B cell (primary cell): ENCODE measurements around the gene NKX6-2. TPM values are rescaled to one million over a fixed set of nuclear protein-coding genes. Genes with fewer than 3 reads are reported as not detected.

Experiments
- ATAC-seq: fragments of 200-7000 bp; cut with Tn5 transposase; one replicate; pipeline ENCODE4 v1.10.0; 2021; ENCODE audit warnings: low read depth, mild to moderate bottlenecking, moderate number of reproducible peaks, moderate library complexity
- CTCF ChIA-PET: fragments of 350-600 bp; sonication (Branson Sonifier 250); formaldehyde crosslinking; loops from one replicate; lab custom pipeline; 2021; ENCODE audit warnings: antibody characterized with exemption, inconsistent platforms; lab: Charles Lee
- POLR2A ChIA-PET: fragments of 350-600 bp; sonication (Branson Sonifier 250); formaldehyde crosslinking; loops from one replicate; lab custom pipeline; 2021; ENCODE audit warnings: antibody characterized with exemption; lab: Charles Lee
- DNase-seq: peaks from one replicate; pipeline ENCODE4 v3.0.0; 2013
- H2AFZ ChIP-seq: 2 replicates; pipeline ENCODE4 v1.6.1; 2012; ENCODE audit warnings: mild to moderate bottlenecking, low read depth, low read length; ENCODE audit not compliant: insufficient read depth, poor library complexity, severe bottlenecking
- H3K27ac ChIP-seq, 2 donors: 1 replicate in 1 of 2; 2 replicates in 1 of 2; pipeline ENCODE4 v1.5.1; 2012 to 2013; ENCODE audit warnings: low read length in 2 of 2, mild to moderate bottlenecking in 2 of 2, moderate library complexity in 1 of 2
- H3K27me3 ChIP-seq, 4 experiments: fragments of 200-600 bp in 1 of 4; sonication (generic) in 1 of 4; replicated peaks in 1 of 4; 1 replicate in 2 of 4; 2 replicates in 2 of 4; pipeline versions ENCODE4 v1.6.1 to v1.7.0; 2013 to 2016; ENCODE audit warnings: low read length in 3 of 4, mild to moderate bottlenecking in 2 of 4, mixed read lengths in 1 of 4, moderate library complexity in 1 of 4; ENCODE audit not compliant: insufficient read depth in 4 of 4, control insufficient read depth in 3 of 4; ENCODE audit errors: control extremely low read depth in 1 of 4
- H3K36me3 ChIP-seq, 2 experiments: replicated peaks in 1 of 2; 1 replicate in 1 of 2; 2 replicates in 1 of 2; pipeline versions ENCODE4 v1.6.1 to v1.7.1; 2013; ENCODE audit warnings: low read length in 1 of 2; ENCODE audit not compliant: insufficient read depth in 2 of 2, control insufficient read depth in 1 of 2; ENCODE audit errors: control extremely low read depth in 1 of 2, extremely low read depth in 1 of 2
- H3K4me1 ChIP-seq, 2 donors: fragments of 200-600 bp in 1 of 2; sonication (generic) in 1 of 2; 1 replicate in 1 of 2; 2 replicates in 1 of 2; pipeline versions ENCODE4 v1.5.1 to v1.6.1; 2013 to 2017; ENCODE audit warnings: low read length in 2 of 2; ENCODE audit not compliant: control insufficient read depth in 2 of 2, insufficient read depth in 2 of 2
- H3K4me2 ChIP-seq: replicated peaks from 2 replicates; pipeline ENCODE3; 2012; ENCODE audit warnings: mild to moderate bottlenecking, low read depth, low read length; ENCODE audit not compliant: poor library complexity, severe bottlenecking
- H3K4me3 ChIP-seq, 5 experiments: fragments of 200-600 bp in 1 of 5; sonication (generic) in 1 of 5; 1 replicate in 3 of 5; 2 replicates in 2 of 5; pipeline versions ENCODE4 v1.5.1 to v1.7.0; 2011 to 2016; ENCODE audit warnings: low read length in 4 of 5, mild to moderate bottlenecking in 4 of 5, low read depth in 2 of 5, control low read depth in 1 of 5, moderate library complexity in 1 of 5; ENCODE audit not compliant: insufficient read depth in 1 of 5; ENCODE audit errors: control extremely low read depth in 1 of 5, extremely low read depth in 1 of 5
- H3K79me2 ChIP-seq: fragments of 200-600 bp; sonication (generic); one replicate; pipeline ENCODE4 v1.6.0; 2016; ENCODE audit warnings: low read length; ENCODE audit not compliant: control insufficient read depth, insufficient read depth
- H3K9ac ChIP-seq: fragments of 200-600 bp; sonication (generic); 2 replicates; pipeline ENCODE4 v1.6.1; 2017; ENCODE audit warnings: mild to moderate bottlenecking, low read length, moderate library complexity
- H3K9me3 ChIP-seq, 3 donors: one replicate each; pipeline versions ENCODE4 v1.6.1 to v1.7.1; 2013; ENCODE audit warnings: low read length in 2 of 3; ENCODE audit not compliant: control insufficient read depth in 2 of 3, insufficient read depth in 1 of 3; ENCODE audit errors: control extremely low read depth in 1 of 3
- H4K20me1 ChIP-seq: 2 replicates; pipeline ENCODE4 v1.6.0; 2012; ENCODE audit warnings: mild to moderate bottlenecking, low read length; ENCODE audit not compliant: insufficient read depth, control insufficient read depth, poor library complexity, severe bottlenecking
- H3K27ac Mint-ChIP-seq: one replicate; pipeline ENCODE4 v1.8.0; 2021; ENCODE audit warnings: mixed read lengths
- H3K27me3 Mint-ChIP-seq: one replicate; pipeline ENCODE4 v1.8.0; 2021; ENCODE audit warnings: mixed read lengths
- H3K4me1 Mint-ChIP-seq: one replicate; pipeline ENCODE4 v1.8.0; 2021; ENCODE audit warnings: mixed read lengths
- H3K4me3 Mint-ChIP-seq: one replicate; pipeline ENCODE4 v1.8.0; 2021; ENCODE audit warnings: mixed read lengths
- H3K9me3 Mint-ChIP-seq: one replicate; pipeline ENCODE4 v1.8.0; 2022; ENCODE audit warnings: mixed read lengths; ENCODE audit not compliant: insufficient read depth
- EZH2 ChIP-seq: IDR thresholded peaks from 2 replicates; pipeline ENCODE4 v1.6.1; 2012; ENCODE audit warnings: borderline replicate concordance, low read depth, mild to moderate bottlenecking, moderate library complexity, low read length; ENCODE audit not compliant: insufficient read depth, poor library complexity, severe bottlenecking
- WGBS: methylation state at CpG from one replicate; pipeline ENCODE4 v1.1.5; 2013; ENCODE audit warnings: missing lambda C conversion rate; ENCODE audit not compliant: insufficient coverage; 5-methylcytosine and 5-hydroxymethylcytosine counted together
- intact Hi-C: fragments of 100-400 bp; cut with micrococcal nuclease; formaldehyde crosslinking; loops from one replicate; pipeline ENCODE4 v1.10.0; 2022
- polyA plus RNA-seq: library from polyadenylated mRNA; depleted of rRNA; stranded (reverse); fragments of >200 nt; gene quantifications from 2 replicates; pipeline ENCODE4 v1.2.3, GENCODE V29; 2012
- total RNA-seq, 2 donors: library from RNA; stranded (reverse); fragments of 120-200 nt in 1 of 2; gene quantifications; 1 replicate in 1 of 2; 2 replicates in 1 of 2; pipeline versions ENCODE4 v1.2.3 to v1.2.4, GENCODE V29; 2013 to 2022
- TF ChIP-seq, protein P1 (sequence below): fragments of 200-600 bp; IDR thresholded peaks from one replicate; pipeline ENCODE4 v1.8.0; 2022; ENCODE audit warnings: antibody characterized with exemption, mild to moderate bottlenecking

NKX6-2 gene
- total and polyA plus RNA-seq, 2 donors (not counting 1 experiment from before 2014, with no cell fraction given), result not detected

- no peak for ATAC-seq
- no peak overlapping the region for H3K4me3 ChIP-seq
- H4K20me1 ChIP-seq, result no peaks in the 10 kb centered on the region
- no peaks in the 10 kb centered on the region for H3K27me3 ChIP-seq
- no peak overlapping the region for H2AFZ ChIP-seq
- H3K27me3 Mint-ChIP-seq, result peaks cover 6% of the 10 kb centered on the region
- peaks cover 0 to 9% (median 3%) of the 10 kb centered on the region in 3 donors for H3K9me3 ChIP-seq
- intact Hi-C loops, result no loop called here
- H3K4me1 ChIP-seq, result no peaks in the 10 kb centered on the region
- H3K36me3 ChIP-seq, result no peaks in the 10 kb centered on the region
- no peaks in the 10 kb centered on the region for H3K9me3 Mint-ChIP-seq
- WGBS, result no CpG with 5 or more reads among the region's 11 CpGs
- POLR2A ChIA-PET, result no interaction called here
- no peak overlapping the region for H3K4me2 ChIP-seq
- H3K27ac Mint-ChIP-seq, result no peak overlapping the region
- no peak for TF ChIP-seq EZH2
- TF ChIP-seq, protein P1, sequence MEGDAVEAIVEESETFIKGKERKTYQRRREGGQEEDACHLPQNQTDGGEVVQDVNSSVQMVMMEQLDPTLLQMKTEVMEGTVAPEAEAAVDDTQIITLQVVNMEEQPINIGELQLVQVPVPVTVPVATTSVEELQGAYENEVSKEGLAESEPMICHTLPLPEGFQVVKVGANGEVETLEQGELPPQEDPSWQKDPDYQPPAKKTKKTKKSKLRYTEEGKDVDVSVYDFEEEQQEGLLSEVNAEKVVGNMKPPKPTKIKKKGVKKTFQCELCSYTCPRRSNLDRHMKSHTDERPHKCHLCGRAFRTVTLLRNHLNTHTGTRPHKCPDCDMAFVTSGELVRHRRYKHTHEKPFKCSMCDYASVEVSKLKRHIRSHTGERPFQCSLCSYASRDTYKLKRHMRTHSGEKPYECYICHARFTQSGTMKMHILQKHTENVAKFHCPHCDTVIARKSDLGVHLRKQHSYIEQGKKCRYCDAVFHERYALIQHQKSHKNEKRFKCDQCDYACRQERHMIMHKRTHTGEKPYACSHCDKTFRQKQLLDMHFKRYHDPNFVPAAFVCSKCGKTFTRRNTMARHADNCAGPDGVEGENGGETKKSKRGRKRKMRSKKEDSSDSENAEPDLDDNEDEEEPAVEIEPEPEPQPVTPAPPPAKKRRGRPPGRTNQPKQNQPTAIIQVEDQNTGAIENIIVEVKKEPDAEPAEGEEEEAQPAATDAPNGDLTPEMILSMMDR, result no peak
- H3K4me1 Mint-ChIP-seq, result no peaks in the 10 kb centered on the region
- CTCF ChIA-PET, result no interaction called here
- H3K4me3 Mint-ChIP-seq, result no peak overlapping the region
- H3K79me2 ChIP-seq, result no peaks in the 10 kb centered on the region
- no peak overlapping the region for H3K9ac ChIP-seq
- DNase-seq, result no peak
- no peak overlapping the region for H3K27ac ChIP-seq
Observed at GRCh38 chr10:132804287-132804686, 18.3 kb upstream of the NKX6-2 start.

DNA sequence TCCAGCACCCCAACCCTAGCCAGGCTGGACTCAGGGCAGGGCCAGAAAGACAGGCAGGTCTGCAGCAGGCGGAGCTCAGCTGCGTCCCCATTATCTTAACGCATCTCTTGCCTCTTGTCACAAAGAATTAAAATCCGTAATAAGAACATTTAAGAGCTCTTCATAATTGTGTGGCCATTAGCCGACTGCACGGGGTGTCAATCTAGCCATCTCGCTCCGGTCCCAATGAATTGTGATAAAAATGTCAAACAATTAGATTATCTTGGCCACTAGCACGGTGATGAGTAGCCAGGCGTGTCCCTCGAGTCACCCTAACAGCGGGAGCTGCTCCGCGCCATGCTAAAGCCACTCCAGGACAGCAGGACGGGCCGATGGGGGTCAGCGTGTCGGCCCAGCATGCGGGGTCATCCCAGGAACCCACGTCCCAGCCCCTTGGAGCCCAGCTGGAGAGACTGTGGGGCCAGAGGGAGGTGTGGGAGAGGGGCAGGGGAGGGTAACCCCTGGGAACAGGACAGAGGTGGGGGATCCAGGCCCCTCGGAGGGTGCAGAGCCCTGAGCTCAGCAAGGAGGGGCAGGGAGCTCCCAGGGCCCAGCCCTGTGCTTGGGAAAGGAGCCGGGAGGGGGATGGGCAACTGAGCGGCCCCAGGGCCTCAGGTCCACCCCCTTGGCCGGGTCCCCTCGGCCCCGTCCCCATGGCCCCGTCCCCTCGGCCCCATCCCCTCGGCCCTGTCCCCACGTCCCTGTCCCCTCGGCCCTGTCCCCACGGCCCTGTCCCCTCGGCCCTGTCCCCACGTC, 17.7 kb upstream of the NKX6-2 start:
- TF ChIP-seq EZH2, result no peak
- TF ChIP-seq, protein P1, result no peak
- intact Hi-C loops, result no loop called here
- H3K79me2 ChIP-seq, result no peaks in the 10 kb centered on the region
- H3K4me3 Mint-ChIP-seq, result no peak overlapping the region
- ChIA-PET CTCF (no interaction called here), POLR2A (no interaction called here)
- H3K27ac ChIP-seq, result no peak overlapping the region
- peaks cover 0 to 9% (median 3%) of the 10 kb centered on the region in 3 donors for H3K9me3 ChIP-seq
- no peaks in the 10 kb centered on the region for H4K20me1 ChIP-seq
- ATAC-seq (no peak), DNase-seq (no peak)
- H3K9me3 Mint-ChIP-seq, result no peaks in the 10 kb centered on the region
- no peaks in the 10 kb centered on the region for H3K4me1 ChIP-seq
- H3K36me3 ChIP-seq, result no peaks in the 10 kb centered on the region
- no peak overlapping the region for H3K4me2 ChIP-seq
- H3K27me3 Mint-ChIP-seq, result peaks cover 6% of the 10 kb centered on the region
- H3K4me1 Mint-ChIP-seq, result no peaks in the 10 kb centered on the region
- WGBS, result 90% methylated on average over 33 of the region's 34 CpGs
- no peak overlapping the region for H3K27ac Mint-ChIP-seq
- H3K4me3 ChIP-seq, result no peak overlapping the region
- H3K9ac ChIP-seq, result no peak overlapping the region
- H3K27me3 ChIP-seq, result no peaks in the 10 kb centered on the region
- H2AFZ ChIP-seq, result no peak overlapping the region
